Smooth muscle cell (in vitro differentiated cells): ENCODE measurements around the gene GPM6B. TPM values are rescaled to one million over a fixed set of nuclear protein-coding genes. Genes with fewer than 3 reads are reported as not detected.

Experiments
- DNase-seq: peaks from one replicate; lab custom pipeline; 2025; ENCODE audit not compliant: unreplicated experiment; lab: John Stamatoyannopoulos, UW
- H2AFZ ChIP-seq: fragments of 200-600 bp; sonication (generic); 2 replicates; pipeline ENCODE4 v1.6.0; 2016; ENCODE audit warnings: antibody characterized with exemption, low read depth, mild to moderate bottlenecking
- H3F3A ChIP-seq: fragments of 200-600 bp; sonication (generic); 2 replicates; pipeline ENCODE4 v1.6.0; 2017; ENCODE audit warnings: antibody characterized with exemption, low read depth
- H3K27ac ChIP-seq: fragments of 200-600 bp; sonication (generic); 2 replicates; pipeline ENCODE4 v1.5.1; 2016; ENCODE audit warnings: low read depth, mild to moderate bottlenecking
- H3K27me3 ChIP-seq: fragments of 200-600 bp; sonication (generic); 2 replicates; pipeline ENCODE4 v1.6.1; 2016; ENCODE audit warnings: low read depth, mild to moderate bottlenecking
- H3K36me3 ChIP-seq: fragments of 200-600 bp; sonication (generic); 2 replicates; pipeline ENCODE4 v1.5.1; 2016; ENCODE audit warnings: low read depth
- H3K4me1 ChIP-seq: fragments of 200-600 bp; sonication (generic); 2 replicates; pipeline ENCODE4 v1.5.1; 2016; ENCODE audit warnings: low read depth
- H3K4me2 ChIP-seq: fragments of 200-600 bp; sonication (generic); 2 replicates; pipeline ENCODE4 v1.6.0; 2016; ENCODE audit warnings: mild to moderate bottlenecking
- H3K4me3 ChIP-seq: fragments of 200-600 bp; sonication (generic); 2 replicates; pipeline ENCODE4 v1.5.1; 2016; ENCODE audit warnings: mild to moderate bottlenecking
- H3K79me2 ChIP-seq: fragments of 200-600 bp; sonication (generic); 2 replicates; pipeline ENCODE4 v1.6.0; 2016; ENCODE audit warnings: low read depth, mild to moderate bottlenecking
- H3K9ac ChIP-seq: fragments of 200-600 bp; sonication (generic); 2 replicates; pipeline ENCODE4 v1.6.0; 2016; ENCODE audit warnings: low read depth
- H3K9me3 ChIP-seq: fragments of 200-600 bp; sonication (generic); replicated peaks from 2 replicates; pipeline ENCODE4 v1.5.1; 2016; ENCODE audit warnings: low read depth
- H4K20me1 ChIP-seq: fragments of 200-600 bp; sonication (generic); 2 replicates; pipeline ENCODE4 v1.6.0; 2016; ENCODE audit warnings: low read depth
- WGBS: methylation state at CpG from one replicate; pipeline ENCODE4 v1.1.7; 2016; ENCODE audit warnings: low lambda C conversion rate; 5-methylcytosine and 5-hydroxymethylcytosine counted together
- polyA plus RNA-seq: library from polyadenylated mRNA; unstranded; fragments of >200 nt; fragmentation: Nextera tagmentation; extraction: Ambion mirVana; gene quantifications from 2 replicates; pipeline ENCODE4 v1.2.1, GENCODE V29; 2016
- total RNA-seq: library from RNA; depleted of rRNA; stranded (reverse); fragments of >200 nt; gene quantifications from 2 replicates; pipeline ENCODE4 v1.2.3, GENCODE V29; 2014
- TF ChIP-seq, protein P1 (sequence below): fragments of 200-600 bp; sonication (generic); IDR thresholded peaks from 2 replicates; pipeline ENCODE4 v1.5.1; 2017; ENCODE audit warnings: borderline replicate concordance, mild to moderate bottlenecking, antibody characterized with exemption; ENCODE audit not compliant: insufficient read depth, poor library complexity, severe bottlenecking

GPM6B gene
- total and polyA plus RNA-seq, 2 experiments from 2014 or later, result 17.1 to 33.4 TPM

DNA sequence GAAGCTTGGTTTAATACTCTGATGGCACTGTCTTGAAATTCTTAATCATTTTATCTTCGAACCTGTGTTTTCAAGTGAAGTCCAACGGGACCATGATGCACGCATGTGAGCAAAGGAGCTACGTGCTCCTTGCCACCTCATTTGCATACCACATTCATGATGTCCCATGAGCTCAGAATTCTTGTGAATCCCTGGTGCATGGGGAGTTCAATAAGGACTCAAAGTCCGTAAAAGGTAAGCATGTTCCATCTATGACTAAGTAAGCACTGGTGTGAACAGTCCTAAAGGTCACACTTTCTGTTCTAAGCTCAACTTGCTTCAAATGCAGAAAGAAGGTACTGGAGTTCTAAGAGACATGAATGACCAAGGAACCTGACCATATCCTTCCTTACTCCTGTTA, 13.1 kb upstream of the GPM6B start:
- Histone ChIP-seq H3K36me3 (no peaks in the 10 kb centered on the region), H2AFZ (no peak overlapping the region), H3K79me2 (no peaks in the 10 kb centered on the region), H3K4me1 (no peaks in the 10 kb centered on the region), H3K4me2 (no peak overlapping the region), H3K9ac (no peak overlapping the region), H3K27ac (no peak overlapping the region), H3F3A (no peaks in the 10 kb centered on the region), H3K9me3 (no peaks in the 10 kb centered on the region), H4K20me1 (no peaks in the 10 kb centered on the region), H3K4me3 (no peak overlapping the region), H3K27me3 (no peaks in the 10 kb centered on the region)
- WGBS, result 95% methylated on average over 5 of the region's 5 CpGs
- DNase-seq, result no peak
- TF ChIP-seq, protein P1, sequence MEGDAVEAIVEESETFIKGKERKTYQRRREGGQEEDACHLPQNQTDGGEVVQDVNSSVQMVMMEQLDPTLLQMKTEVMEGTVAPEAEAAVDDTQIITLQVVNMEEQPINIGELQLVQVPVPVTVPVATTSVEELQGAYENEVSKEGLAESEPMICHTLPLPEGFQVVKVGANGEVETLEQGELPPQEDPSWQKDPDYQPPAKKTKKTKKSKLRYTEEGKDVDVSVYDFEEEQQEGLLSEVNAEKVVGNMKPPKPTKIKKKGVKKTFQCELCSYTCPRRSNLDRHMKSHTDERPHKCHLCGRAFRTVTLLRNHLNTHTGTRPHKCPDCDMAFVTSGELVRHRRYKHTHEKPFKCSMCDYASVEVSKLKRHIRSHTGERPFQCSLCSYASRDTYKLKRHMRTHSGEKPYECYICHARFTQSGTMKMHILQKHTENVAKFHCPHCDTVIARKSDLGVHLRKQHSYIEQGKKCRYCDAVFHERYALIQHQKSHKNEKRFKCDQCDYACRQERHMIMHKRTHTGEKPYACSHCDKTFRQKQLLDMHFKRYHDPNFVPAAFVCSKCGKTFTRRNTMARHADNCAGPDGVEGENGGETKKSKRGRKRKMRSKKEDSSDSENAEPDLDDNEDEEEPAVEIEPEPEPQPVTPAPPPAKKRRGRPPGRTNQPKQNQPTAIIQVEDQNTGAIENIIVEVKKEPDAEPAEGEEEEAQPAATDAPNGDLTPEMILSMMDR, result no peak

- H3F3A ChIP-seq, result no peaks in the 10 kb centered on the region
- DNase-seq, result no peak
- H2AFZ ChIP-seq, result no peak overlapping the region
- no peak overlapping the region for H3K9ac ChIP-seq
- 69% methylated on average over 4 of the region's 4 CpGs for WGBS
- H3K27me3 ChIP-seq, result no peaks in the 10 kb centered on the region
- H3K27ac ChIP-seq, result no peak overlapping the region
- no peaks in the 10 kb centered on the region for H3K9me3 ChIP-seq
- H3K36me3 ChIP-seq, result no peaks in the 10 kb centered on the region
- H3K4me2 ChIP-seq, result no peak overlapping the region
- H4K20me1 ChIP-seq, result no peaks in the 10 kb centered on the region
- H3K4me1 ChIP-seq, result no peaks in the 10 kb centered on the region
- H3K4me3 ChIP-seq, result no peak overlapping the region
- no peaks in the 10 kb centered on the region for H3K79me2 ChIP-seq
- TF ChIP-seq, protein P1, result no peak
Measured at GRCh38 chrX:13828392-13828791, 11.5 kb upstream of the GPM6B start.

DNA sequence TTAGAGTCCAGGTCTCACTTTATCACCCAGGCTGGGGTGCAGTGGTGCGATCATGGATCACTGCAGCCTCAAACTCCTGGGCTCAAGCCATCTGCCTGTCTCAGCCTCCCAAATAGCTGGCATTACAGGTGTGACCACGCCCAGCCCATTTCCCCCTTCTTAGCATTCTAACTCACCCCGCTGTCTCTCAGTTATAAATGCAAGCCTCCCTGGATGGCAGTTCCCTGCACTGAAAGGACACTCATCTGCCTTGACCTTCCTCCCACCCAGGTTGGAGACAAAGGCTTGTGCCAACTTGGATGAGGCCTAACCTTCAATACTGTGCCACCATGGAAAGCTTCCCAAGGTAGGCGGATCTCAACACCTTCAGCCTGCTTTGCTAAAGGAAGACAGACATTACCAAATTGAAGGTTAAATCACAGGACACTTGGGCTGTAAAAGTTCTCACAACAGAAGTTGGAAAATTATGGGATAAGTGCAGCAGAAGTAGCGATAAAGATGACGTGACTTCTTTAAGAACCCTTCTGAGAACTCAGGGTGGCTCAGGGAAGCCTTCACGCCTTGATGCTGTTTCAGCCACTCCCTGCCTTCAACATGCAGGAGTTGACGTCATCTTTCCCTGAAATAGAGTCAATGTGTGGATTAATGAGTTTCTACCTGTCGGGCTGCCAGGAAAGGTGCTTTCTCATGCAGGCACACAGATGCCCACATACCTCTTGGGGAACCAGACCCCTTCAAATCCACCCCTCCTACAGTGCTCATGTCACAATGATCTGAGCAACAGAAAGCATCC, 10.6 kb upstream of the GPM6B start:
- H2AFZ ChIP-seq, result no peak overlapping the region
- 82% methylated on average over 9 of the region's 9 CpGs for WGBS
- no peak for DNase-seq
- H3K4me1 ChIP-seq, result no peaks in the 10 kb centered on the region
- H3K27ac ChIP-seq, result no peak overlapping the region
- H3K9ac ChIP-seq, result no peak overlapping the region
- TF ChIP-seq, protein P1, result no peak
- no peaks in the 10 kb centered on the region for H3K79me2 ChIP-seq
- no peaks in the 10 kb centered on the region for H3F3A ChIP-seq
- no peaks in the 10 kb centered on the region for H3K36me3 ChIP-seq
- H3K9me3 ChIP-seq, result no peaks in the 10 kb centered on the region
- no peaks in the 10 kb centered on the region for H3K27me3 ChIP-seq
- no peak overlapping the region for H3K4me3 ChIP-seq
- H4K20me1 ChIP-seq, result no peaks in the 10 kb centered on the region
- H3K4me2 ChIP-seq, result no peak overlapping the region

DNA sequence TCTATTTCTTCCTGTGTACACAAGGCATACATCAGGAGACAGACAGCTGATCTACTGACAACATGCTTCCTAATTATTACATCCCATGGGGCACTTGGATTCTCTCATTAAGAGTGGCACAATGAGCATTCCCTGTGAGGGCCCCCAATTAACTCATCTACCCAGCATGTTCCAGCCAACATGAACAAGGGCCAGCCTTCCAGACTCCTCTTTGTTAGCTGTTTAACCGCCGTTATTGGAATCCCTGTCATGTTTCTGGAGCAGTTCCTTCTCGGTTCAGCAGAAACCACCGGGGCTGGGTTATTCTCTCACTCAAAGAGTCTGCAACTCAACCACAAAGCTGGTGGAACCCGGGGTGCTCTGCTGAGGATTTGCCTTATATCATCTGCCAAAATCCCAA, 9.9 kb upstream of the GPM6B start:
- no peaks in the 10 kb centered on the region for H3K27me3 ChIP-seq
- no peak overlapping the region for H3K9ac ChIP-seq
- H3K9me3 ChIP-seq, result no peaks in the 10 kb centered on the region
- no peak overlapping the region for H3K4me2 ChIP-seq
- TF ChIP-seq, protein P1, result no peak
- H3K27ac ChIP-seq, result no peak overlapping the region
- DNase-seq, result no peak
- H3K4me3 ChIP-seq, result no peak overlapping the region
- H3K79me2 ChIP-seq, result no peaks in the 10 kb centered on the region
- no peak overlapping the region for H2AFZ ChIP-seq
- H3K36me3 ChIP-seq, result no peaks in the 10 kb centered on the region
- no peaks in the 10 kb centered on the region for H3K4me1 ChIP-seq
- H3F3A ChIP-seq, result no peaks in the 10 kb centered on the region
- no peaks in the 10 kb centered on the region for H4K20me1 ChIP-seq
- 83% methylated on average over 5 of the region's 5 CpGs for WGBS
